ENCODE measurements around the gene SFXN3.

DNA sequence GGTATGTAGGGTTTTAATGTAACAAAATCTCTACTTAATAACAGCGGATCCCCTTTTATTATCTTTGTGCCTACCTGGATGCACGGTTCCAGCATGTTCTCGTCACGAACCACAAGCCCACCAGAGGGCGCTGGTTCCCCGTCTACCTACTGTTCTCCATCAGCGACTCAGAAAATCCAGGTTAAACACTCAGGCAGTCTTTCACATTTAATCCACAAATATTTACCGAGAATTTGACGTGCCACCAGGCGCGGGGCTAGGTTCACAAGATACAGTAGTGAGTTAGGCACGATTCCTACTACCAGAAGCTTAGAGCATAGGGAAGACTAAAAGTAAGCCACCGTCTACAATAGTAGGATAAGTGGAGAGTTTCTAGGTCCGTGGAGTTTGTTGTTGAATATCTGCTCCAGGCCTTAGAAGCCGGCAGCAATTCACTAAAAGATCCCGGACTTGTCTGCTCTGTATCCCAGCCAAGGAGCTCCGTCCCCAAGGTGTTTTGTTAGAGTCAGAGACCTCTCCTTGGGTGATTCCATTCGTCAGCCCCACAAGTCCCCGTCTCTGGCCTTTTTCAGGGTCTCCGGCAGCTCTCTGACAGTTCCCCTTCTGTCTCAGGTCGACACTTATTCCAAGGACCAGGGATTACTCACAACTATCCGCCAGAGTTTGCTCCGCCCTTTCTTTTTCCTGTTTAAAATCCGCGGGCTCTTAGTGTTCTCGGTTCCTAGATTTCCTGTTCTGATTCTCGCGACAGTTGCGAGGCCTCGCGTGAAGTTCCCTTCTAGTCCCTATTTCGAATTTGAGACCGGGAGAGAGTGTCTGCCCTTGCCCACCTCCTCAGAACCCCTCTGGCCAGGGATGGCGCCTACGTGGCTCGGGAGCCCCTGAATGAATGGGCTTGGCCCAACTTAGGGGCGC, 29.3 kb downstream of the SFXN3 start:
- TF ChIP-seq POLR2A (IDR thresholded peaks at IDR 0.05; ENCODE audit: low read length): peak; percentile 62
- no peak for TF ChIP-seq GATA1 (IDR thresholded peaks at IDR 0.05; ENCODE audit: low read depth, low read length)
